GM20000 (cell line): ENCODE measurements around the gene PPP1R26.
A peak's percentile ranks its signal among the peaks of the same experiment; 100 is the strongest.
"Not testable (repeated sequence)": the region's sequence is repeated elsewhere in the genome, so short reads cannot be mapped to it uniquely, and the experiment has no call there.

Experiments used
- DNase-seq: peaks from one replicate; pipeline ENCODE4 v3.0.0; 2012; ENCODE audit warnings: low spot score
- TF ChIP-seq, protein P1 (sequence below): IDR thresholded peaks from 2 replicates; pipeline ENCODE4 v1.5.1; 2012; ENCODE audit warnings: mild to moderate bottlenecking, control low read depth; ENCODE audit errors: extremely low read depth, missing control alignments

The PPP1R26 gene

GRCh38 chr9:135455401-135456030 lies 24.1 kb upstream of the PPP1R26 start:
- DNase-seq: peak; percentile 3
- TF ChIP-seq, protein P1, sequence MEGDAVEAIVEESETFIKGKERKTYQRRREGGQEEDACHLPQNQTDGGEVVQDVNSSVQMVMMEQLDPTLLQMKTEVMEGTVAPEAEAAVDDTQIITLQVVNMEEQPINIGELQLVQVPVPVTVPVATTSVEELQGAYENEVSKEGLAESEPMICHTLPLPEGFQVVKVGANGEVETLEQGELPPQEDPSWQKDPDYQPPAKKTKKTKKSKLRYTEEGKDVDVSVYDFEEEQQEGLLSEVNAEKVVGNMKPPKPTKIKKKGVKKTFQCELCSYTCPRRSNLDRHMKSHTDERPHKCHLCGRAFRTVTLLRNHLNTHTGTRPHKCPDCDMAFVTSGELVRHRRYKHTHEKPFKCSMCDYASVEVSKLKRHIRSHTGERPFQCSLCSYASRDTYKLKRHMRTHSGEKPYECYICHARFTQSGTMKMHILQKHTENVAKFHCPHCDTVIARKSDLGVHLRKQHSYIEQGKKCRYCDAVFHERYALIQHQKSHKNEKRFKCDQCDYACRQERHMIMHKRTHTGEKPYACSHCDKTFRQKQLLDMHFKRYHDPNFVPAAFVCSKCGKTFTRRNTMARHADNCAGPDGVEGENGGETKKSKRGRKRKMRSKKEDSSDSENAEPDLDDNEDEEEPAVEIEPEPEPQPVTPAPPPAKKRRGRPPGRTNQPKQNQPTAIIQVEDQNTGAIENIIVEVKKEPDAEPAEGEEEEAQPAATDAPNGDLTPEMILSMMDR: no peak

- DNase-seq: peak; percentile 1
- TF ChIP-seq, protein P1: no peak
Observed at GRCh38 chr9:135456436-135457104, 23.0 kb upstream of the PPP1R26 start.

DNA sequence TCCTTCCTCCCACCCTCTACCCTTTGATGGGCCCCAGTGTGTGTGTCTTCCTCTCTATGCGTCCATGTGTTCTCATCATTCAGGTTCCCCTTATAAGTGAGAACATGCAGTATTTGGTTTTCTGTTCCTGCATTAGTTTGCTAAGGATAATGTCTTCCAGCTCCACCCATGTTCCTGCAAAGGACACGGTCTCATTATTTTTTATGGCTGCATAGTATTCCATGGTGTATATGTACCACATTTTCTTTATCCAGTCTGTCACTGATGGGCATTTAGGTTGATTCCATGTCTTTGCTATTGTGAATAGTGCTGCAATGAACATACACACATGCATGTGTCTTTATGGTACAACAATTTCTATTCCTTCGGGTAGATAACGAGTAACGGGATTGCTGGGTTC lies 21.1 kb upstream of the PPP1R26 start:
- not testable (repeated sequence) for DNase-seq

GRCh38 chr9:135461936-135462335 lies 17.6 kb upstream of the PPP1R26 start:
- TF ChIP-seq, protein P1: no peak
- no peak for DNase-seq

GRCh38 chr9:135463140-135463539 lies 16.4 kb upstream of the PPP1R26 start:
- DNase-seq: no peak
- TF ChIP-seq, protein P1: no peak

- no peak for DNase-seq
- TF ChIP-seq, protein P1: no peak
Observed at GRCh38 chr9:135464181-135464580, 15.4 kb upstream of the PPP1R26 start.

DNA sequence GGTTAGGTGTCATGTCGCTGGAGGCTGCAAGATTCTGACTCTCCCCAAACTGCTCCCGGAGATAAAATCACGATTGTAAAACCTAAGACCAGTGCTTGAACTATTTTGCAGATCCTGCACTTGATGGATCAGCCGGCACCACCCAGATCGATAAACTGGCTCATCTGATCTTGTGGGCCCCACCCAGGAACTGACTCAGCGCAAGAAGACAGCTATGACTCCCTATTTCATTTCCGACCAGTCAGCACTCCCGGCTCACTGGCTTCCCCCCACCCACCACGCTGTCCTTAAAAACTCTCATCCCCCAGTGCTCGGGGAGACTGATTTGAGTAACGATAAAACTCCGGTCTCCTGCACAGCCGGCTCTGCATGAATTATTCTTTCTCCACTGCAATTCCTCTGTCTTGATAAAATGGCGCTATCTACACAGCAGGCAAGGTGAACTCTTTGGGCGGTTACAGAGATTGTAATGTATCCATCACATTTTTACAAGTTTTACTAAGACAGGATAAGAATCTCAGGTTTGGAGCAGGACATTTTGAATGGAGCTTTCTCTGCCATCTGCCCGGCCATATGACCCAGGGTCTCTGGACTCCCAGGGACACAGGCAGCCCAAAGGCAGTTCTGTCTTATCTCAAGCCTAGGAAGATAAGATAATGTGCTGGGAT lies 10.6 kb upstream of the PPP1R26 start:
- DNase-seq: no peak
- TF ChIP-seq, protein P1: no peak
